CMK (cell line): Measurements from ENCODE around the gene NTM.
"Not testable (repeated sequence)": the region's sequence is repeated elsewhere in the genome, so short reads cannot be mapped to it uniquely, and the experiment has no call there.

Experiments used
- DNase-seq: peaks from one replicate; pipeline ENCODE4 v3.0.0-alpha.2; 2010; ENCODE audit warnings: low read depth

NTM gene

GRCh38 chr11:131370090-131370751 is at the start of gene NTM:
NTM (plus strand) TSS chr11:131370615.
- DNase-seq, result no peak

- DNase-seq, result no peak
Measured at GRCh38 chr11:131324921-131325570, 45.4 kb upstream of the NTM start.

GRCh38 chr11:131326829-131327228 is 43.6 kb upstream of the NTM start:
- no peak for DNase-seq

- no peak for DNase-seq
Measured at GRCh38 chr11:131327421-131327820, 43.0 kb upstream of the NTM start.

- DNase-seq, result no peak
Measured at GRCh38 chr11:131328843-131329242, 41.6 kb upstream of the NTM start.

GRCh38 chr11:131331010-131331409 is 39.4 kb upstream of the NTM start:
- no peak for DNase-seq

- DNase-seq, result no peak
Measured at GRCh38 chr11:131331546-131331945, 38.9 kb upstream of the NTM start.

- no peak for DNase-seq
Measured at GRCh38 chr11:131334601-131335000, 35.8 kb upstream of the NTM start.

- DNase-seq, result not testable (repeated sequence)
Measured at GRCh38 chr11:131341900-131342299, 28.5 kb upstream of the NTM start.

GRCh38 chr11:131342442-131342841 is 28.0 kb upstream of the NTM start:
- DNase-seq, result not testable (repeated sequence)

- no peak for DNase-seq
Measured at GRCh38 chr11:131345406-131345805, 25.0 kb upstream of the NTM start.

GRCh38 chr11:131349368-131350086 is 20.9 kb upstream of the NTM start:
- DNase-seq, result no peak

GRCh38 chr11:131350872-131351271 is 19.5 kb upstream of the NTM start:
- DNase-seq, result no peak

GRCh38 chr11:131351848-131352247 is 18.6 kb upstream of the NTM start:
- DNase-seq, result no peak

- no peak for DNase-seq
Measured at GRCh38 chr11:131353766-131354165, 16.6 kb upstream of the NTM start.

- DNase-seq, result no peak
Measured at GRCh38 chr11:131354251-131354701, 16.1 kb upstream of the NTM start.

GRCh38 chr11:131356206-131356605 is 14.2 kb upstream of the NTM start:
- DNase-seq, result no peak

GRCh38 chr11:131365329-131365930 is 5.0 kb upstream of the NTM start:
- DNase-seq, result no peak

GRCh38 chr11:131370901-131371790 is 731 bp downstream of the NTM start:
- DNase-seq, result no peak

GRCh38 chr11:131371791-131372104 is 1.3 kb downstream of the NTM start:
- no peak for DNase-seq

- no peak for DNase-seq
Measured at GRCh38 chr11:131372234-131372962, 2.0 kb downstream of the NTM start.
